CD4-positive, alpha-beta T cell (primary cell): ENCODE measurements around the gene C16orf87. TPM values are rescaled to one million over a fixed set of nuclear protein-coding genes. Genes with fewer than 3 reads are reported as not detected.

Source experiments
- ATAC-seq: fragments of 200-7000 bp; cut with Tn5 transposase; one replicate; pipeline ENCODE4 v1.10.0; 2022; ENCODE audit warnings: mild to moderate bottlenecking; ENCODE audit not compliant: poor library complexity
- CTCF ChIA-PET: fragments of 350-600 bp; sonication (Branson Sonifier 250); formaldehyde crosslinking; loops from one replicate; lab custom pipeline; 2021; ENCODE audit warnings: antibody characterized with exemption, inconsistent platforms; lab: Charles Lee
- POLR2A ChIA-PET: fragments of 350-600 bp; sonication (Branson Sonifier 250); formaldehyde crosslinking; loops from one replicate; lab custom pipeline; 2021; ENCODE audit warnings: antibody characterized with exemption, inconsistent platforms; lab: Charles Lee
- DNase-seq, 14 experiments: peaks; one replicate each; pipeline ENCODE4 v3.0.0-alpha.2; 2013 to 2020; ENCODE audit warnings: mixed read lengths in 2 of 14
- H3K27ac ChIP-seq, 2 donors: one replicate each; pipeline versions ENCODE4 v1.5.1 to v1.7.0; 2013; ENCODE audit warnings: low read length in 2 of 2, low read depth in 1 of 2, mild to moderate bottlenecking in 1 of 2
- H3K27me3 ChIP-seq, 2 experiments: 1 replicate in 1 of 2; 2 replicates in 1 of 2; pipeline versions ENCODE4 v1.6.1 to v1.7.0; 2013; ENCODE audit warnings: low read length in 2 of 2, control low read depth in 1 of 2, mild to moderate bottlenecking in 1 of 2, moderate library complexity in 1 of 2; ENCODE audit not compliant: insufficient read depth in 2 of 2, control insufficient read depth in 1 of 2
- H3K36me3 ChIP-seq: one replicate; pipeline ENCODE4 v1.6.1; 2013; ENCODE audit warnings: low read length, control low read depth; ENCODE audit not compliant: insufficient read depth
- H3K4me1 ChIP-seq: one replicate; pipeline ENCODE4 v1.6.1; 2013; ENCODE audit warnings: low read length, control low read depth; ENCODE audit not compliant: insufficient read depth
- H3K4me3 ChIP-seq: one replicate; pipeline ENCODE4 v1.5.1; 2013; ENCODE audit warnings: mild to moderate bottlenecking, low read length, moderate library complexity
- H3K9me3 ChIP-seq, 2 experiments: 1 replicate in 1 of 2; 2 replicates in 1 of 2; pipeline versions ENCODE4 v1.6.1 to v1.7.0; 2013; ENCODE audit warnings: low read length in 2 of 2, mild to moderate bottlenecking in 2 of 2, control low read depth in 1 of 2, moderate library complexity in 1 of 2; ENCODE audit not compliant: control insufficient read depth in 1 of 2, insufficient read depth in 1 of 2
- H3K27ac Mint-ChIP-seq: one replicate; pipeline ENCODE4 v1.8.0; 2020; ENCODE audit warnings: mixed read lengths
- H3K27me3 Mint-ChIP-seq: one replicate; pipeline ENCODE4 v1.8.0; 2021; ENCODE audit warnings: mixed read lengths
- H3K36me3 Mint-ChIP-seq: one replicate; pipeline ENCODE4 v1.8.0; 2021; ENCODE audit warnings: low read depth, mixed read lengths
- H3K4me1 Mint-ChIP-seq: one replicate; pipeline ENCODE4 v1.8.0; 2021; ENCODE audit warnings: low read depth, mixed read lengths
- H3K4me3 Mint-ChIP-seq: one replicate; pipeline ENCODE4 v1.8.0; 2020; ENCODE audit warnings: mild to moderate bottlenecking, mixed read lengths
- H3K9me3 Mint-ChIP-seq: one replicate; pipeline ENCODE4 v1.8.0; 2020; ENCODE audit warnings: mixed read lengths
- CTCF ChIP-seq: fragments of 200-600 bp; IDR thresholded peaks from one replicate; pipeline ENCODE4 v1.8.0; 2022; ENCODE audit warnings: antibody characterized with exemption, mild to moderate bottlenecking
- intact Hi-C, 2 experiments: fragments of 100-400 bp; cut with DNase I in 1 of 2; cut with micrococcal nuclease in 1 of 2; formaldehyde crosslinking; loops; one replicate each; pipeline versions ENCODE4 v1.15.1 to v1.9.0; 2023 to 2025; cut with DNase I, micrococcal nuclease
- total RNA-seq, 174 experiments: library from RNA in 2 of 174; stranded (reverse) in 2 of 174; gene quantifications; one replicate each; pipeline ENCODE4 v1.2.3 and lab custom pipeline; 2021 to 2026

Gene C16orf87
- total RNA-seq, 2 experiments from 2014 or later = 20.6 to 22.6 TPM

- H3K27ac Mint-ChIP-seq = no peak overlapping the region
- Histone ChIP-seq H3K9me3 (peaks cover 0 to 1% of the 10 kb centered on the region in 2 experiments), H3K4me3 (no peak overlapping the region), H3K27ac (no peak overlapping the region), H3K4me1 (peaks cover 5% of the 10 kb centered on the region), H3K27me3 (peaks cover 3% of the 10 kb centered on the region in 2 experiments), H3K36me3 (no peaks in the 10 kb centered on the region)
- no peaks in the 10 kb centered on the region for H3K4me1 Mint-ChIP-seq
- no peak overlapping the region for H3K4me3 Mint-ChIP-seq
- no peaks in the 10 kb centered on the region for H3K9me3 Mint-ChIP-seq
- peaks cover 20% of the 10 kb centered on the region for H3K27me3 Mint-ChIP-seq
- CTCF ChIA-PET = no interaction called here
- DNase-seq (no peak), ATAC-seq (no peak)
- intact Hi-C loops = no loop called here
- no peaks in the 10 kb centered on the region for H3K36me3 Mint-ChIP-seq
- TF ChIP-seq CTCF = no peak
- POLR2A ChIA-PET = no interaction called here
Observed at GRCh38 chr16:46848768-46849764, 18.1 kb upstream of the C16orf87 start.

GRCh38 chr16:46845952-46846351 lies 15.0 kb upstream of the C16orf87 start:
- Histone ChIP-seq H3K36me3 (no peaks in the 10 kb centered on the region), H3K27me3 (peaks cover 3% of the 10 kb centered on the region in 2 experiments), H3K4me1 (peaks cover 7% of the 10 kb centered on the region), H3K4me3 (no peak overlapping the region), H3K27ac (no peak overlapping the region), H3K9me3 (peaks cover 0 to 16% of the 10 kb centered on the region in 2 experiments)
- no peak overlapping the region for H3K27ac Mint-ChIP-seq
- ChIA-PET POLR2A (no interaction called here), CTCF (no interaction called here)
- ATAC-seq (no peak), DNase-seq (no peak)
- no peaks in the 10 kb centered on the region for H3K4me1 Mint-ChIP-seq
- no peaks in the 10 kb centered on the region for H3K36me3 Mint-ChIP-seq
- H3K9me3 Mint-ChIP-seq = no peaks in the 10 kb centered on the region
- no peak for TF ChIP-seq CTCF
- H3K4me3 Mint-ChIP-seq = no peak overlapping the region
- peaks cover 20% of the 10 kb centered on the region for H3K27me3 Mint-ChIP-seq
- intact Hi-C loops = no loop called here

GRCh38 chr16:46844771-46845170 lies 13.8 kb upstream of the C16orf87 start:
- H3K27ac ChIP-seq = no peak overlapping the region
- DNase-seq = no peak
- peaks cover 7% of the 10 kb centered on the region for H3K4me1 ChIP-seq
- intact Hi-C loops = no loop called here
- no peak overlapping the region for H3K4me3 ChIP-seq
- CTCF ChIA-PET = no interaction called here
- no peak overlapping the region for H3K4me3 Mint-ChIP-seq
- H3K27ac Mint-ChIP-seq = no peak overlapping the region
- H3K36me3 Mint-ChIP-seq = no peaks in the 10 kb centered on the region
- no peaks in the 10 kb centered on the region for H3K4me1 Mint-ChIP-seq
- H3K27me3 Mint-ChIP-seq = peaks cover 20% of the 10 kb centered on the region
- H3K9me3 ChIP-seq = peaks cover 0 to 16% of the 10 kb centered on the region in 2 experiments
- no peaks in the 10 kb centered on the region for H3K9me3 Mint-ChIP-seq
- H3K27me3 ChIP-seq = peaks cover 3% of the 10 kb centered on the region in 2 experiments
- ATAC-seq = no peak
- POLR2A ChIA-PET = no interaction called here
- TF ChIP-seq CTCF = no peak
- H3K36me3 ChIP-seq = no peaks in the 10 kb centered on the region
